ENCODE results near the gene KRT37. TPM values are rescaled to one million over a fixed set of nuclear protein-coding genes. Genes with fewer than 3 reads are reported as not detected.

Gene KRT37
- not detected for polyA plus RNA-seq (ENCODE audit: insufficient read depth in 1 of 5, insufficient read length in 5 of 5, low replicate concordance in 1 of 5)
- long read RNA-seq, donor 1 = 0 reads
- long read RNA-seq, donor 2 = 0 reads
- long read RNA-seq, donor 3 = 0 reads
- long read RNA-seq, donor 4 = 0 reads
- long read RNA-seq, donor 5 = 0 reads
- long read RNA-seq, donor 6 = 0 reads
- long read RNA-seq, donor 7 = 0 reads
- long read RNA-seq, donor 8 = 0 reads

- no peak for DNase-seq
These were observed at the start of gene KRT37 for GRCh38 chr17:41424111-41424635. TSS of gene KRT37 (minus strand) at chr17:41424585. CDS start at chr17:41424523, 62 bp downstream.

GRCh38 chr17:41468346-41468745 lies 44.0 kb upstream of the KRT37 start:
- DNase-seq = no peak

- DNase-seq = no peak
These were observed 43.2 kb upstream of the KRT37 start for GRCh38 chr17:41467561-41467960.

- DNase-seq = no peak
These were observed 42.6 kb upstream of the KRT37 start, which contains the start of gene KRT32 for GRCh38 chr17:41466988-41467387. TSS of gene KRT32 (minus strand) at chr17:41467386. CDS start at chr17:41467325, 61 bp downstream.

GRCh38 chr17:41464682-41465081 lies 40.3 kb upstream of the KRT37 start:
- DNase-seq = peak; percentile 27 to 30

- DNase-seq = no peak
These were observed 39.8 kb upstream of the KRT37 start for GRCh38 chr17:41464173-41464572.

- no peak for DNase-seq
These were observed 39.4 kb upstream of the KRT37 start for GRCh38 chr17:41463746-41464145.

GRCh38 chr17:41462705-41463104 lies 38.3 kb upstream of the KRT37 start:
- no peak for DNase-seq

GRCh38 chr17:41457676-41458075 lies 33.3 kb upstream of the KRT37 start:
- no peak for DNase-seq

GRCh38 chr17:41456204-41456603 lies 31.8 kb upstream of the KRT37 start:
- no peak for DNase-seq

GRCh38 chr17:41455236-41455635 lies 30.9 kb upstream of the KRT37 start:
- DNase-seq = no peak

GRCh38 chr17:41453066-41453465 lies 28.7 kb upstream of the KRT37 start:
- DNase-seq = no peak

GRCh38 chr17:41452281-41452680 lies 27.9 kb upstream of the KRT37 start:
- DNase-seq = no peak

GRCh38 chr17:41451154-41451728 lies 26.9 kb upstream of the KRT37 start:
- no peak for DNase-seq

GRCh38 chr17:41449008-41449407 lies 24.6 kb upstream of the KRT37 start:
- DNase-seq = no peak

- DNase-seq = no peak
These were observed 24.1 kb upstream of the KRT37 start for GRCh38 chr17:41448506-41448905.

GRCh38 chr17:41446806-41447205 lies 22.4 kb upstream of the KRT37 start:
- no peak for DNase-seq

GRCh38 chr17:41444640-41445039 lies 20.3 kb upstream of the KRT37 start:
- DNase-seq = no peak

GRCh38 chr17:41444186-41444585 lies 19.8 kb upstream of the KRT37 start:
- DNase-seq = no peak

GRCh38 chr17:41442739-41443138 lies 18.4 kb upstream of the KRT37 start:
- no peak for DNase-seq

- no peak for DNase-seq
These were observed 16.2 kb upstream of the KRT37 start, which contains the start of gene KRT38 for GRCh38 chr17:41440531-41441033. TSS of gene KRT38 (minus strand) at chr17:41440983. CDS start at chr17:41440921, 62 bp downstream.

- DNase-seq = no peak
These were observed 15.0 kb upstream of the KRT37 start for GRCh38 chr17:41439375-41439774.

- DNase-seq = no peak
These were observed 13.4 kb upstream of the KRT37 start for GRCh38 chr17:41437769-41438168.
